IMR-90 (cell line): ENCODE results near the gene GATD1. TPM values are rescaled to one million over a fixed set of nuclear protein-coding genes. Genes with fewer than 3 reads are reported as not detected.

Experiments used
- ATAC-seq: fragments of 200-7000 bp; cut with Tn5 transposase; 2 replicates; pipeline ENCODE4 v1.9.1; 2020; ENCODE audit warnings: low read depth, mild to moderate bottlenecking, moderate library complexity
- BruUV-seq: library from RNA; stranded (reverse); fragments of 400-500 nt; replicated peaks from 2 replicates; lab custom pipeline; 2021; lab: Mats Ljungman, UMichigan
- CTCF ChIA-PET: fragments of 300-600 bp; formaldehyde crosslinking; extraction: SDS; loops from one replicate; lab custom pipeline; 2021; ENCODE audit warnings: antibody characterized with exemption; lab: Yijun Ruan, JAX
- POLR2A ChIA-PET: fragments of 300-600 bp; sonication (Branson Sonifier 250); formaldehyde crosslinking; loops from one replicate; lab custom pipeline; 2022; ENCODE audit warnings: antibody characterized with exemption; ENCODE audit not compliant: unreplicated experiment; lab: Charles Lee
- DNase-seq: peaks from one replicate; pipeline ENCODE4 v3.0.0; 2013
- H2AFZ ChIP-seq: replicated peaks from 2 replicates; pipeline ENCODE3; 2013; ENCODE audit warnings: low read length, mild to moderate bottlenecking; ENCODE audit not compliant: poor library complexity
- H2AK5ac ChIP-seq: 2 replicates; pipeline ENCODE4 v1.6.1; 2013; ENCODE audit warnings: low read depth, low read length, inconsistent platforms
- H2AK9ac ChIP-seq: replicated peaks from 2 replicates; pipeline ENCODE3; 2013; ENCODE audit warnings: mild to moderate bottlenecking, low read depth, low read length, moderate library complexity; ENCODE audit not compliant: poor library complexity
- H2BK120ac ChIP-seq: 2 replicates; pipeline ENCODE4 v1.6.1; 2013; ENCODE audit warnings: low read depth, low read length, inconsistent platforms
- H2BK15ac ChIP-seq: 3 replicates; pipeline ENCODE4 v1.6.1; 2013; ENCODE audit warnings: low read depth, low read length, inconsistent platforms
- H2BK20ac ChIP-seq: 2 replicates; pipeline ENCODE4 v1.6.1; 2013; ENCODE audit warnings: low read depth, mild to moderate bottlenecking, inconsistent platforms, low read length, moderate library complexity
- H2BK5ac ChIP-seq: 2 replicates; pipeline ENCODE4 v1.6.1; 2013; ENCODE audit warnings: mild to moderate bottlenecking, low read depth, low read length, inconsistent platforms; ENCODE audit not compliant: poor library complexity, severe bottlenecking
- H3K14ac ChIP-seq: replicated peaks from 2 replicates; pipeline ENCODE4 v1.6.1; 2013; ENCODE audit warnings: low read depth, low read length, inconsistent platforms
- H3K18ac ChIP-seq: 2 replicates; pipeline ENCODE4 v1.6.1; 2013; ENCODE audit warnings: low read depth, low read length, control low read depth
- H3K23ac ChIP-seq: 2 replicates; pipeline ENCODE4 v1.6.1; 2013; ENCODE audit warnings: low read depth, low read length, inconsistent platforms
- H3K27ac ChIP-seq: 2 replicates; pipeline ENCODE4 v1.5.1; 2013; ENCODE audit warnings: mild to moderate bottlenecking, control low read depth, low read length; ENCODE audit not compliant: insufficient read depth
- H3K27me3 ChIP-seq: 2 replicates; pipeline ENCODE4 v1.6.1; 2013; ENCODE audit warnings: low read length; ENCODE audit not compliant: control insufficient read depth, insufficient read depth
- H3K36me3 ChIP-seq: 2 replicates; pipeline ENCODE4 v1.6.1; 2013; ENCODE audit warnings: low read length, mixed read lengths; ENCODE audit not compliant: control insufficient read depth, insufficient read depth
- H3K4ac ChIP-seq: 2 replicates; pipeline ENCODE4 v1.6.1; 2013; ENCODE audit warnings: low read depth, low read length, inconsistent platforms
- H3K4me1 ChIP-seq: 2 replicates; pipeline ENCODE4 v1.6.1; 2013; ENCODE audit warnings: low read length, mixed read lengths; ENCODE audit not compliant: control insufficient read depth, insufficient read depth
- H3K4me2 ChIP-seq: 2 replicates; pipeline ENCODE4 v1.6.1; 2013; ENCODE audit warnings: low read depth, mild to moderate bottlenecking, control low read depth, low read length, moderate library complexity
- H3K4me3 ChIP-seq: 2 replicates; pipeline ENCODE4 v1.5.1; 2013; ENCODE audit warnings: low read depth, mild to moderate bottlenecking, control low read depth, low read length, moderate library complexity; ENCODE audit not compliant: insufficient read depth
- H3K56ac ChIP-seq: 2 replicates; pipeline ENCODE4 v1.6.1; 2013; ENCODE audit warnings: low read length, inconsistent platforms; ENCODE audit not compliant: insufficient read depth; ENCODE audit errors: extremely low read depth
- H3K79me1 ChIP-seq, 2 experiments: 2 replicates each; pipeline ENCODE4 v1.6.1; 2013; ENCODE audit warnings: low read length in 2 of 2, inconsistent platforms in 1 of 2, low read depth in 1 of 2
- H3K9ac ChIP-seq: 2 replicates; pipeline ENCODE4 v1.6.1; 2013; ENCODE audit warnings: low read depth, low read length, control low read depth
- H3K9me1 ChIP-seq: 2 replicates; pipeline ENCODE4 v1.6.1; 2013; ENCODE audit warnings: low read length, inconsistent platforms; ENCODE audit not compliant: insufficient read depth
- H3K9me3 ChIP-seq: 2 replicates; pipeline ENCODE4 v1.6.1; 2013; ENCODE audit warnings: low read length; ENCODE audit not compliant: control insufficient read depth, insufficient read depth
- H4K20me1 ChIP-seq: 2 replicates; pipeline ENCODE4 v1.6.1; 2013; ENCODE audit warnings: low read length, inconsistent platforms; ENCODE audit not compliant: insufficient read depth
- H4K5ac ChIP-seq: 2 replicates; pipeline ENCODE4 v1.6.1; 2013; ENCODE audit warnings: mild to moderate bottlenecking, low read depth, low read length, control low read depth
- H4K8ac ChIP-seq, 2 experiments: 2 replicates each; pipeline ENCODE4 v1.6.1; 2013; ENCODE audit warnings: low read depth in 2 of 2, low read length in 2 of 2, control low read depth in 1 of 2, inconsistent platforms in 1 of 2
- H4K91ac ChIP-seq: 2 replicates; pipeline ENCODE4 v1.6.1; 2013; ENCODE audit warnings: low read depth, low read length, inconsistent platforms; ENCODE audit not compliant: insufficient read depth
- BHLHE40 ChIP-seq: fragments of 150-350 bp; IDR thresholded peaks from 2 replicates; pipeline ENCODE4 v1.6.1; 2016; ENCODE audit warnings: mild to moderate bottlenecking, low read depth, low read length
- FOS ChIP-seq: fragments of 150-350 bp; IDR thresholded peaks from 2 replicates; pipeline ENCODE4 v1.6.1; 2016; ENCODE audit warnings: low read depth, low read length
- MXI1 ChIP-seq: IDR thresholded peaks from 2 replicates; pipeline ENCODE4 v1.6.1; 2012; ENCODE audit warnings: low read depth, mild to moderate bottlenecking, low read length, moderate library complexity, borderline replicate concordance
- POLR2A ChIP-seq: IDR thresholded peaks from 2 replicates; pipeline ENCODE4 v1.6.1; 2012; ENCODE audit warnings: mild to moderate bottlenecking, low read depth, low read length
- RAD21 ChIP-seq: IDR thresholded peaks from 2 replicates; pipeline ENCODE4 v1.6.1; 2012; ENCODE audit warnings: low read length, improper control_type of control experiment
- RCOR1 ChIP-seq: IDR thresholded peaks from 2 replicates; pipeline ENCODE4 v1.6.1; 2012; ENCODE audit warnings: mild to moderate bottlenecking, low read length, improper control_type of control experiment; ENCODE audit not compliant: insufficient replicate concordance
- RFX5 ChIP-seq: IDR thresholded peaks from 2 replicates; pipeline ENCODE4 v1.8.0; 2012; ENCODE audit warnings: low read depth, mild to moderate bottlenecking, low read length, moderate library complexity
- SMC3 ChIP-seq: fragments of 150-350 bp; IDR thresholded peaks from 2 replicates; pipeline ENCODE4 v1.6.1; 2016; ENCODE audit warnings: low read depth, mild to moderate bottlenecking, antibody characterized with exemption, low read length, moderate library complexity
- USF2 ChIP-seq: fragments of 150-350 bp; IDR thresholded peaks from 2 replicates; pipeline ENCODE4 v1.6.1; 2017; ENCODE audit warnings: mild to moderate bottlenecking, antibody characterized with exemption, low read length, low read depth
- WGBS, 2 experiments: methylation state at CpG; one replicate each; pipeline versions ENCODE4 v1.1.5 to v1.1.7; 2013; ENCODE audit warnings: missing lambda C conversion rate in 2 of 2; ENCODE audit not compliant: insufficient read length in 1 of 2; ENCODE audit errors: extremely low coverage in 2 of 2; 5-methylcytosine and 5-hydroxymethylcytosine counted together
- dilution Hi-C: fragments of 300-500 bp; cut with HindIII; formaldehyde crosslinking; loops from one replicate; pipeline ENCODE4 v1.14.3; 2018; ENCODE audit warnings: low sequenced_read_pairs; ENCODE audit not compliant: unreplicated experiment
- in situ Hi-C: fragments of 300-500 bp; cut with MboI; formaldehyde crosslinking; loops from 3 replicates; pipeline ENCODE4 v1.14.3; 2019; ENCODE audit warnings: low sequenced_read_pairs, inconsistent platforms, mixed read lengths
- intact Hi-C: fragments of 100-400 bp; cut with micrococcal nuclease; formaldehyde crosslinking; loops from 2 replicates; pipeline ENCODE4 v1.10.0; 2022
- polyA plus RNA-seq, 3 experiments: library from polyadenylated mRNA; depleted of rRNA; stranded (reverse); fragments of >200 nt; gene quantifications; 2 replicates each; pipeline ENCODE4 v1.2.3, GENCODE V29; 2012; ENCODE audit warnings: low replicate concordance in 1 of 3
- total RNA-seq: library from RNA; depleted of rRNA; stranded (reverse); fragments of >200 nt; gene quantifications from 2 replicates; pipeline ENCODE4 v1.2.3, GENCODE V29; 2012

Gene GATD1
- total and polyA plus RNA-seq, 2 of the 4 experiments (the other 2 are of a cell fraction), result 3.0 to 52.5 TPM

- no peak for TF ChIP-seq BHLHE40
These were observed 54.0 kb downstream of the GATD1 start (continued) for GRCh38 chr11:723120-723883.

- H3K14ac ChIP-seq, result no peak overlapping the region
- no peak overlapping the region for H3K18ac ChIP-seq
- H4K20me1 ChIP-seq, result no peaks in the 10 kb centered on the region
- H3K56ac ChIP-seq, result no peak overlapping the region
- no peaks in the 10 kb centered on the region for H3K9me1 ChIP-seq
- H3K4me2 ChIP-seq, result no peak overlapping the region
- ATAC-seq (no peak), DNase-seq (no peak)
- no peak overlapping the region for H2BK15ac ChIP-seq
- no peak overlapping the region for H3K23ac ChIP-seq
- no peak overlapping the region for H2AK9ac ChIP-seq
- in situ Hi-C loops, result no loop called here
- no peak overlapping the region for H3K9ac ChIP-seq
- no peak overlapping the region for H3K4me3 ChIP-seq
- H3K36me3 ChIP-seq, result no peaks in the 10 kb centered on the region
- intact Hi-C loops, result loop anchor here (10.0 kb wide), 1 partner anchor 168 kb away; no protein-coding TSS in a partner anchor
- ChIA-PET POLR2A (no interaction called here), CTCF (no interaction called here)
- no peak overlapping the region for H4K91ac ChIP-seq
- no TSS peak for BruUV-seq
- H3K4ac ChIP-seq, result no peak overlapping the region
- 86% methylated on average over 8 of the region's 20 CpGs; no CpG with 5 or more reads in 1 of the 2 experiments for WGBS, 2 experiments
- no peak overlapping the region for H2AK5ac ChIP-seq
- H3K9me3 ChIP-seq, result no peaks in the 10 kb centered on the region
- TF ChIP-seq POLR2A, result no peak
- no peak for TF ChIP-seq FOS
- no peak for TF ChIP-seq USF2
- no peak for TF ChIP-seq SMC3
- TF ChIP-seq RCOR1, result no peak
- TF ChIP-seq RFX5, result no peak
- TF ChIP-seq BHLHE40, result no peak
- no peak for TF ChIP-seq MXI1
- TF ChIP-seq RAD21, result no peak
- no peak overlapping the region for H4K8ac ChIP-seq
- no peak overlapping the region for H2BK20ac ChIP-seq
- no peak overlapping the region for H3K27ac ChIP-seq
- H3K27me3 ChIP-seq, result peaks cover 9% of the 10 kb centered on the region; the same call in 1 of the 2 replicates
- H4K5ac ChIP-seq, result no peak overlapping the region
- H2BK120ac ChIP-seq, result no peak overlapping the region
- no peak overlapping the region for H2BK5ac ChIP-seq
- no peaks in the 10 kb centered on the region for H3K79me1 ChIP-seq
- dilution Hi-C loops, result no loop called here
- no peaks in the 10 kb centered on the region for H3K4me1 ChIP-seq
- no peak overlapping the region for H2AFZ ChIP-seq
These were observed 54.9 kb downstream of the GATD1 start for GRCh38 chr11:722346-722811.
